D721Med (cell line): ENCODE measurements around the gene EEFSEC.

Experiments
- DNase-seq: peaks from one replicate; pipeline ENCODE4 v3.0.0; 2011; ENCODE audit warnings: low spot score; ENCODE audit not compliant: insufficient read length
- FAIRE-seq: peaks from 2 replicates; lab custom pipeline; 2011; peaks lifted over from hg19 to GRCh38; lab: Jason Lieb, UNC
- CTCF ChIP-seq: IDR thresholded peaks from 2 replicates; pipeline ENCODE4 v1.5.1; 2012; ENCODE audit warnings: mild to moderate bottlenecking, control low read depth; ENCODE audit not compliant: insufficient read depth; ENCODE audit errors: missing control alignments

Gene EEFSEC

GRCh38 chr3:128457937-128458336 lies 304.7 kb downstream of the EEFSEC start:
- no peak for TF ChIP-seq CTCF
- no peak for DNase-seq
- FAIRE-seq = no peak
